GM12878 (cell line): ENCODE data around the gene IRF1. TPM values are rescaled to one million over a fixed set of nuclear protein-coding genes. Genes with fewer than 3 reads are reported as not detected.

Experiments used
- BCLAF1 ChIP-seq: fragments of 450-650 bp; IDR thresholded peaks from 2 replicates; pipeline ENCODE4 v1.6.1; 2017; ENCODE audit warnings: antibody characterized with exemption, mild to moderate bottlenecking, moderate library complexity
- PML ChIP-seq: IDR thresholded peaks from 2 replicates; pipeline ENCODE4 v1.6.1; 2012; ENCODE audit warnings: low read length, inconsistent platforms
- RB1 ChIP-seq: fragments of 450-650 bp; formaldehyde crosslinking; IDR thresholded peaks from 2 replicates; pipeline ENCODE4 v1.6.1; 2017; ENCODE audit warnings: mild to moderate bottlenecking, borderline replicate concordance
- SP1 ChIP-seq: IDR thresholded peaks from one replicate; pipeline ENCODE4 v1.6.1; 2011; ENCODE audit warnings: low read depth, low read length
- ZNF687 ChIP-seq: fragments of 450-650 bp; IDR thresholded peaks from 2 replicates; pipeline ENCODE4 v1.6.1; 2017; ENCODE audit warnings: mild to moderate bottlenecking, moderate library complexity
- polyA plus RNA-seq, 11 experiments: library from polyadenylated mRNA; depleted of rRNA in 4 of 11; unstranded in 6 of 11; stranded (reverse) in 5 of 11; fragments of >200 nt; fragmentation: Nextera tagmentation in 4 of 11; fragmentation: Illumina TruSeq in 1 of 11; extraction: Ambion mirVana in 4 of 11; extraction: Trizol in 1 of 11; gene quantifications; 1 replicate in 1 of 11; 2 replicates in 10 of 11; pipeline versions ENCODE4 v1.2.1 to v1.2.3, GENCODE V29; 2011 to 2016; ENCODE audit warnings: inconsistent platforms in 2 of 11, missing spikeins in 2 of 11, low read depth in 1 of 11
- total RNA-seq, 4 experiments: library from RNA; depleted of rRNA in 3 of 4; stranded (reverse); fragments of >200 nt in 3 of 4; fragmentation: Illumina TruSeq in 1 of 4; extraction: Trizol in 1 of 4; gene quantifications; 2 replicates each; pipeline versions ENCODE4 v1.2.1 to v1.2.3, GENCODE V29; 2013 to 2021

IRF1 gene
- total and polyA plus RNA-seq, 10 of the 15 experiments (the other 5 are each of a cell fraction or from before 2014, with no cell fraction given) = 6.9 to 68.0 (median 49.6) TPM

- TF ChIP-seq ZNF687 (no peak), RB1 (no peak), SP1 (no peak), BCLAF1 (no peak), PML (no peak)
Observed at GRCh38 chr5:132434416-132435286, 55.9 kb downstream of the IRF1 start (continued).
